NCI-H748 treated with DMSO at 0.1 percent for 48 hours (cell line): ENCODE data around the gene KLHDC8A.
"Not testable (repeated sequence)": the region's sequence is repeated elsewhere in the genome, so short reads cannot be mapped to it uniquely, and the experiment has no call there.

Source experiments
- DNase-seq: peaks from one replicate; lab custom pipeline; 2025; lab: John Stamatoyannopoulos, UW

Gene KLHDC8A, protein sequence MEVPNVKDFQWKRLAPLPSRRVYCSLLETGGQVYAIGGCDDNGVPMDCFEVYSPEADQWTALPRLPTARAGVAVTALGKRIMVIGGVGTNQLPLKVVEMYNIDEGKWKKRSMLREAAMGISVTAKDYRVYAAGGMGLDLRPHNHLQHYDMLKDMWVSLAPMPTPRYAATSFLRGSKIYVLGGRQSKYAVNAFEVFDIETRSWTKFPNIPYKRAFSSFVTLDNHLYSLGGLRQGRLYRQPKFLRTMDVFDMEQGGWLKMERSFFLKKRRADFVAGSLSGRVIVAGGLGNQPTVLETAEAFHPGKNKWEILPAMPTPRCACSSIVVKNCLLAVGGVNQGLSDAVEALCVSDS

DNA sequence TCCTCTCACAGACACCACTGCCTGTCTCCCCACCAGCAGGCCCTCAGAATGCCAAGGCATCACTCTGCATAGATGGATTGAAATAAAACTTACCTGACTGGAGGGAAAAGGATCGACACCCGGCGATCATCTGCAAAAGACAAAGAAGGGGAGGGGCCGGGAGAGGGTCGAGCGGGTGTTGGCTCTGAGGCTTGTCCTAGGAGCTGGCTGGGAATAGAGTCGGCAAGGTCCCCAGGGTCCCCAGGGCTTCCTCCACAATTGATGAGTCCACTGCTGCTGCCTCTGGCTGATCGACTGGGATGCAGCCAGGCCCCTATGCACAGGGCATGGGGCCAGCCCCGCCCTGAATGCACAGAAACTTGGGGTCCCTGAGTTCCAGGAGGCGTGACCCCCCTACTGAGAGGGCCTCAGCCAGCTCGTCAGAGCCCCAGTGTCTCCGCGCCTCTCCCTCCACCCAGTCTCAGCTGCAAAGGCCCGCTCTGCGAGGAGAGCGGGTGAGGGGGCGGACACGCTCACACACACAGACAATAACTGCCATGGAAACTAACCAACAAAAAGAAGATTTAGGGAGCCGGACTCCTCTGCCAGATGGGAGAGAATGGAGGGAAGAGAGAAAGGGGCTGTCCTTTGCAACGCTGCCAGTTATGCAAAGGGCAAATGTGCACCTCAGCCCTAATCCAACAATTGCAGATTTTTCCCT, at the start of gene KLHDC8A:
Gene KLHDC8A, minus strand, starts transcription at position 483 of the 700 bp plus-strand sequence. CDS start 13,318 bp downstream, outside the sequence.
- no peak for DNase-seq

DNA sequence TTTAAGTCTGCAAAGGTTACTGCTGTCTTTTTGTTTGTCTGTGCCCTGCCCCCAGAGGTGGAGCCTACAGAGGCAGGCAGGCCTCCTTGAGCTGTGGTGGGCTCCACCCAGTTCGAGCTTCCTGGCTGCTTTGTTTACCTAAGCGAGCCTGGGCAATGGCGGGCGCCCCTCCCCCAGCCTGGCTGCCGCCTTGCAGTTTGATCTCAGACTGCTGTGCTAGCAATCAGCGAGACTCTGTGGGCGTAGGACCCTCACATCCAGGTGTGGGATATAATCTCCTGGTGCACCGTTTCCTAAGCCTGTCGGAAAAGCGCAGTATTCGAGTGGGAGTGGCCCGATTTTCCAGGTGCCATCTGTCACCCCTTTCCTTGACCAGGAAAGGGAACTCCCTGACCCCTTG, 49.5 kb upstream of the KLHDC8A start:
- not testable (repeated sequence) for DNase-seq

DNA sequence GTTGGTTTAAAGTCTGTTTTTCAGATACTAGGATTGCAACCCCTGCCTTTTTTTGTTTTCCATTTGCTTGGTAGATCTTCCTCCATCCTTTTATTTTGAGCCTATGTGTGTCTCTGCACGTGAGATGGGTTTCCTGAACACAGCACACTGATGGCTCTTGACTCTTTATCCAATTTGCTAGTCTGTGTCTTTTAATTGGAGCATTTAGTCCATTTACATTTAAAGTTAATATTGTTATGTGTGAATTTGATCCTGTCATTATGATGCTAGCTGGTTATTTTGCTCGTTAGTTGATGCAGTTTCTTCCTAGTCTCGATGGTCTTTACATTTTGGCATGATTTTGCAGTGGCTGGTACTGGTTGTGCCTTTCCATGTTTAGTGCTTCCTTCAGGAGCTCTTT, 47.8 kb upstream of the KLHDC8A start:
- not testable (repeated sequence) for DNase-seq

DNA sequence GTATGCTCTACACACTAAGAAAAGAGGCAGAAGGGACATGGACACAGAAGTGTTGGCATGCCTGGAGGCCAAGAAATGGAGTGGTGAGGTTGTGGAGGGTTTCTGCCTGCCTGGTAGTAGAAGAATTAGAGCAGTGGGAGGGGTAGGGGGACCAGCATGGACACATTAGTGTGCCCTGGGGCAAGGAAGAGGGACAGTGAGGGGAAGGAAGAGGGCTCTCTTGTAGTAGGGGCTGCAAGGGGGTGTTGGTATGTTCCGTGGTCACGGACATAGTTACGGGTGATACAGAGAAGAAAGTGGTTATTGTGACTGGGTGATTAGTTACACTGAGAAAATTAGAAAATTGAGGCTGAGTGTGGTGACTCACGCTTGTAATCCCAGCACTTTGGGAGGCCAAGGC, 41.9 kb upstream of the KLHDC8A start:
- DNase-seq: no peak

DNA sequence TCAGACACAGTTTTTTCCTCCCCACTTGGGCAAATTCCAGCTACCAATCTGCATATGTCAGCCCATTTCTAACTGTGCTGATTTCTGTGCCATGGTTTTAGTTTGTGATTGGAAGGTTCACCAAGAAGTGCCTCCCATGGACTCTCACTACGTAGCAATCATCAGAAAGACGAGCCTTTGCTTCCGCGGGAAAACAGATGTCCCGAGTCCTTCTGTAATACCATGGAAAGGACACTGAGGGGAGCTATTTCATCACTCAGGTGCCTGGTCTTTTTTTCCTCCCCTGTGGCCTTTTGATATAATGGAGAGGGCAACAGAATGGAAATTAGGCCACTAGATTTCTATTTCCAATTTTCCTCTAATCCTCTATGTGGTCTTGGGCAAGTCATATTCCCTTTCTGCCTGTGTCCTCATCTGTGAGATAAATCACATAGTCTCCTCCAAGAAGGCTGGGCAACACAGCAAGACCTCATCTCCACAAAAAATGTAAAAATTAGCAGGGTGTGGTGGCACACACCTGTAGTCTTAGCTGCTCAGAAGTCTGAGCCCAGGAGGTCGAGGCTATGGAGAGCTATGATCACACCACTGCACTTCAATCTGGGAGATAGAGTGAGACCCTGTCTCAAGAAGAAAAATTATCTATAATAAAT, 40.4 kb upstream of the KLHDC8A start:
- peak; percentile 56 for DNase-seq

DNA sequence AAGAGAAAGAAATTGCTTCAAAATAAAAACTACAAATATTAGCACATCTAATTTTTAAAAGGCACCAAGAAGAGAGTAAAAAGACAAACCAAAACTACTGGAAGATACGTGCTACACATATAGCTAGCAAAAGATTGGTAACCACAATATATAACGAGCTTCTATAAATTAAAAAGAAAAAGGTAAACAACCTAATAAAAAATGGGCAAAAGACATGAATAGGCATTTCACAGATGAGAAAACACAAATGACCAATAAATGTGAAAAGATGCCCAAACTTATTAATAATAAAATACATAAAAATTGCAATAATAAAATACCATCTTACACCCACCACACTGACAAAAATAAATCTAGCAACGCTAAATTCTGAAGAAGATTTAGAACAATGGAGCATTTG, 38.9 kb upstream of the KLHDC8A start:
- no peak for DNase-seq

DNA sequence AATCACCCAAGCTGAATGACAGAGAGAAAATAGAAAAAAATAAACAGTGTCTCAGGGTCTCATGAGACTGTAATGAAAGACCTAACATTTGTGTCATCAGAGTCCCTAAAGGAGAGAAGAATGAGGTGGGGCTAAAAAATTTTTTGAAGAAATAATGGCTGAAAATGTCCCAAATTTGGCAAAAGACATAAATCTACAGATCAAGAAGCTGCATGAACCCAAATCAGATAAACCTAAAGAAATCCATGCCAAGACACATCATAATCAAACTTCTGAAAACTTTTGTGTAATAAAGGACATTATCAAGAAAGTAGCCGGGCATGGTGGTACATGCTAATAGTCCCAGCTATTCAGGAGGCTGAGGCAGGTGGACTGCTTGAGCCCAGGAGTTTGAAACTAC, 35.9 kb upstream of the KLHDC8A start:
- DNase-seq: no peak

DNA sequence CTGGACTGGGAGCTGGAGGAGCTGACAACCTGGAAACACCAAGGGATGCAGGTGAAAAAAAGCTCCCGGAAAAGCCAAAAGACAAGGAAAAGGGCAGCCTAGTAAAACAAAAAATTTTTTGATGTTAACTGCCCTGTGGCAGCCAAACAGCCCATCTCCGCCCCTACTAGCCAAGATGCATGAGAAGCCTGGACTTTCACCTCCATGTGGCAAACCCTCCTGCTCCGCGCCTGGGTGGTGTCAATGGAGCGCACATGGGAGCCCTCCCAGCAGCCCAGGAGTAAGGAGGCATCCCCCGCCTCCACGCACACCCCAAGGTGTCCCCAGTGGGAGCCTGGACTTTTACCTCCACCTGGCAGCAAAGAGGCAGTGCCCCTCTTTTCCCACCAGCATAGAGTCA, 34.7 kb upstream of the KLHDC8A start:
- DNase-seq: no peak

DNA sequence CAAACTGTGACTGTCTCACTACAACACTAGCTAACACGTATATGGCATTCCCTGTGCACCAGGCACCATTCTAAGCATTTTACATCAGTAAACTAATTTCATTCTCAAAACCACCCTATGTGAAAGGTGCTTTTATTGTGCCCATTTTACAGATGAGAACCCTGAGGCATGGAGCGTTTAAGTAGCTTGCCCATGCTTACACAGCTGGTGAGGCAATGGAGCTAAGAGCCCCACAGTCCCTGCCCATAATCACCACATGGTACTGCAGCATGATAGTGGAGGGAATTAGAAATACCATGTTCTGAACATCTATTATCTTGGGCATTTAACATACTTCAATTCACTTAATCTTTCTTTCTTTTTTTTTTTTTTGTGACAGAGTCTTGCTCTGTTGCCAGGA, 31.1 kb upstream of the KLHDC8A start:
- DNase-seq: no peak

DNA sequence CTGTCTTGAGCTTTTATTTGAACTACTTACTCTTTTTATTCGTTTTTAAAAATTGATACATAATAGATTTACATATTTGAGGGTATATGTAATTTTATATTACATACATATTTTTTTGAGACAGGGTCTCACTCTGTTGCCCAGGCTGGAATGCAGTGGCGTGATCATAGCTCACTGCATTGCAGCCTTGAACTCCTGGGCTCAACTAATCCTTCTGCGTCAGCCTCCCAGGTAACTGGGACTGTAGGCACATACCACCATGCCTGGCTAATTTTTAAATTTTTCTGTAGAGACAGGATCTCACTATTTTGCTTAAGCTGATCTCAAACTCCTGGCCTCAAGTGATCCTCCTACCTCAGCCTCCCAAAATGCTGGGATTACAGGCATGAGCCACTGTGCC, 26.3 kb upstream of the KLHDC8A start:
- not testable (repeated sequence) for DNase-seq

DNA sequence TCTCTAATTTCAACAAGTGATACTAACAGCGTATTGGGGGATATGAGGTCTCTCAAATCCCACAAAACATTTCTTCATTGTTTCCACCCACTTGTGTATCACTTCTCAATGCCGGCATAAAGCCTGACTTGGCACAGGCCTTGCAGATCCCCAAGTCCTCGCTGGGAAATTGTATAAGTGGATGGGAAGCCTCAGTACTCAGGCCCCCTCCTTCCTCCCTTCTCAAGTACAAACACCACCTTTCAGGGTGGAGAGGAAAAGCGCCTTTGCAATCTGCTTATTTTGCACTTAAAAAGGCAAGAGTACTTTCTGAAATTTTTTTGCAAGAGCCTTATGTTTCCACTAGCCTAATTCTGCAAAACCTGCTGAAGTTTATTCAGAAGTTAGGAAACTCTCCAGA, 25.8 kb upstream of the KLHDC8A start:
- no peak for DNase-seq

DNA sequence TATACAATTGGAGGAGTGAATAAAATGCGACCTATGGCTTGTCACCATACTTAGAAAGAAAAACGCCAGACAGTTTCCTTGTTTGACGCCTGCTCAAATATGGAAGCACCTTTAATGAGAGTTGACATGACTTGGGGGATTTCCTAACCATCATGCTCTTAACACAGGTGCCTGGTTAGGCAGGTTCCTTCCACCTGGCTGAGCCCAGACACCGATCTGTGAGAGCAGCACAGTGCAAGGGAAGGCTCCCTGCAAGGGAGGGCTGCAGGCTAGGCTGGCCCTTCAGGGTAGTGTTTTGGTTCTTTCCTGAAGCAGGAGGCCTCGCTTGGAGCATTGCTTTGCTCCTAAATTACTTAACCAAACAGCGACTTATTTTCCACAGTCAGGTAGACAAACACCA, 24.6 kb upstream of the KLHDC8A start:
- no peak for DNase-seq

DNA sequence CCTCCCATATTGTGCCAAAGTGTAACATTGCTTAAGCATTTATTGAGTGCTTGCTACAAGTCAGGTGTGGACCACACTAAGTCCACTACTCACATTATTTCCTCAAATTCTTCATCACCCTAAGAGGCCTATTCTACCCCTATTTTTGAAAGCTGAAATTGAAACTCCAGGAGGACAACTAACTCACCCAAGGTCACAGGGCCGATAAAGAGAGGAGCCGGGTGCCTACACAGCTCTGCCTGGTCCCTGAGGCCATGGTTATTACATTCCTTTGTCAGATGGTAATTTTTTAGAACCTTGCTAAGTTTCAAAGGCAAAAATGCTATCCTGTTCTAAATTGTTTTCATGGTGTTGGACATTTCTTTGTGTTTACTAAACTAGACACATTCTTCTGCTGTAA, 24.2 kb upstream of the KLHDC8A start:
- DNase-seq: no peak

DNA sequence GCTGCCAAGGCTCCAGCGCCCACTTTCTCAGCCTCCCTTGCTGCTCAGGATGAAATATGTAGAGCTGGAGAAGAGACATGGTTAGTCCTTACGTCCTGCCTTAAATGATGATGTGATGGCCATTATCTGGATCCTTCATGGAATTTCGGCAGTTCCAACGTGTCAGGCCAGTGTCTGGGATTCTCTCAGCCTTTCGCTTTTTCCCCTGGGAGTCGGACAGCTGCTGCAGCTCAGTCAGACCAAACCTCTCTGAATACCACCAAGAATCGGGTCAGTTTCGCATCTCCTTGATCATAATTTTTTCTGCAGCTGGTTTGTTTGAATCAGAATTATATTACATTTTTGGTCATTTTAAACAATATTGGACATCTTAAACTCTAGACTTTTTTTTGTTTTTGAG, 22.3 kb upstream of the KLHDC8A start:
- DNase-seq: no peak

DNA sequence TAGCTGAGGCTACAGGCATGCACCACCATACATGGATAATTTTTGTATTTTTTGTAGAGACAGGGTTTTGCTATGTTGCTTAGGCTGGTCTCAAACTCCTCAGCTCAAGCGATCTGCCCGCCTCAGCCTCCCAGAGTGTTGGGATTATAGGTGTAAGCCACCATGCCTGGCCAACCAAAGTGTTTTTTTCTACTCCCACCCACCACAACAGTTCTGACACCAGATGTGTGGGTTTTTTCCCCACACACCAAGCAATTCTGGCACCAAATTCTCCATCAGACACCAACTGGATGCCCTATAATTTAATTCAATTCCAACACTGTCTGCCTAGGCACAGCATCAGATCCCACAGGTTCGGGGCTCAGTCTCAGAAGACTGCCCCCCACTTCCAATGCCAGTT, 20.6 kb upstream of the KLHDC8A start:
- no peak for DNase-seq

DNA sequence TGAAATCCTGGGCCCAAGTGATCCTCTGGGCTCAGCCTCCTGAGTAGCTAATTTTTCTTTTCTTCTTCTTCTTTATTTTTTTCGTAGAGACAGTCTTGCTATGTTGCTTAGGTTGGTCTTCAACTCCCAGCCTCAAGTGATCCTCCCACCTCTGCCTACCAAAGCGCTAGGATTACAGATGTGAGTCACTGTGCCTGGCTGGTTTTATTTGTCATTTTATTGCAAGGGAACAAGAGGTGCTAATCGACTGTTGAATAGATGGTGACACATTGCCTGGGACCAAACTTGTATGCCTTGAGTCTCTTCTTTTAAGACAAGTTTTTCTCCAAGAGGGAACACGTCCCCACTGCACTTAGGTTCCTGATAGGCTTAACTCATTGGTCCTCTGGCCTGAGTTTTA, 20.0 kb upstream of the KLHDC8A start:
- no peak for DNase-seq

DNA sequence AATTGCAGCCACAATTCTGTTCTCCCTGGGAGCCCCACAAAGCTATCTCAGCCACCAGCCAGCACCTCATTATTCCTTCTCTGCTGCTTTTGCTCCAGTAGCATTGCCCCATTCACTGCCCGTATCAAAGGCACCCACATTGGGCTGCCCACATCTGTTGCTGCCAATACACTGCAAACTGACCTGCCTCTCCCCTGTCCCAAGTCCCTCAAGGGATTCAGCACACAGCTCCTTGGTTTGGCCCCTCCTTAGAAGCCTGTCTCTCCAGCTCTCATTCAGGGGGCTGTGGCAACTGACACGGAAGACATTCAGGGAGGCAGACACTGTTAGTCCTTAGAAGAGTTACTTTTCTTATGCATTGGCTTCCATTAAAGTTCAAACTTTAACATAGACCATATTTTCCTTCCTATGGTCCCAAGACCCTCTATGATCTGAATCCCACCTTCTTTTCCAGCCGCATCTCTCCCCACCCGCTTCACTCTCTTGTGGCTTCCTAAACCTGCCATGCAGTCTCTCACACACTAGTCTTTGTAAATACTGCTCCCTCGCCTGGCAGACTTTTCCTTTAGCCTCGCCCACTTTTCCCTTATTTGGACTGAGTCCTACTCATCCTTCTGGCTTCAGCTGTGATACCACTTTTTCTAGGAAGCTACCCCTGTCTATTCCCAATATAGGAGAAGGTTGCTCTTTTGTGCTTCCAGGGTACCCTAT, 19.3 kb upstream of the KLHDC8A start:
- peak; percentile 8 for DNase-seq

DNA sequence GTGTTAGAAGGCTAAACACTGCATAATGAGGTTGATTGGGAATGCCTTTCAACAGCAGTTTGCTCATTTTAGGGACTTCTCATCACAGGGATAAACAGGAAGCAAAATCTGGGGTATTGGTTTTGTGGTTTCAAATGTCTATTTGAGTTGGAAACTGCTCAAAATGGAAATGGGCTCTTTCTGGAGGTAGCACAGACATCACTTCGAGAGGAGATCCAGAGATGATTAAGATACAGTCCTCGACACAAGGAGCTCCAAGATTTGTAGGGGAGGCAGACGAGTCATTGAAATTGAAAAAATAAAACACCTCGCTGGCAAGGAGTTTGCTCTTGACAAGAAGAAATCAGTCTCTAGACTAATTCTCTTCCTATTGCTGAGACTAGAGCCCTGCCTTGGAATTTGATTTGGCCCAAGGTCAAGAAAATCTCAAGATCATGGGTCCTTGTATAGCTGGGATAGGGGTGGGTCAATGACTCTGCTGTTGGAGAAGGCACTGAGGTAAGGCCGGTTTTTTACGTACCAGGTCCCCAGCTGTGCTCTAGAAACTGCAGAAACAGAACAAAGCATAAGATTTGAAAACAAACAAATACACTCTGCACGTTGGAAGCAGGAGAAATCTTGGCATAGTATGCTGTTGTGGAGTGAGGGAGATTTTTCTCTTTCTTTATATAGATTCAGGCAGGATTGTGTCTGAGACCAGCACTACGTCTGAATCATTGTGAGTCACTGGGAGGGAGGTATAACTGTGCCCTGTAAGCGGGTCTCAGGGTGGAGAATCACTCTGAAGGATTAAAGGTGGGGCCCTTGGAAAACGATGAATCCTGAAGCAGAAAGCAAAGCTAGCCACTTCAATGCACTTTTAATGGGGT, 17.7 kb upstream of the KLHDC8A start:
- no peak for DNase-seq

DNA sequence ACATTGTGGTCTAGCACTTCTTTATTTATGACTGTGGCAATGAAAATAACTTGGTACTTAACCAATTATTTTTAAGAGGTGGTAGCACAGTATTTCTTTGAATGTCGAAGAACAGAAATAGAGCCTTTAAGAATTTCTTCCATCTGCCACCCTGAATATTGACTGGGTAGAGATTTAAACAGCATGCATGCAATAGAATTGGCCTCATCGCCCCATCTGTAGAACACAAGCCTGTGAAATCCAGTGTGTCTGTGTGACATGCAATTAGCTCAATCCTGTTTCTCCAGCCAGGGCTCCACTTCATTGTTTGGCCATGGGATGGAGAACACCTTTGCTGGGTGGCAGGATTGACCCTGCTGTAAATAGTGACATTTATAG, 17.1 kb upstream of the KLHDC8A start:
- DNase-seq: no peak

DNA sequence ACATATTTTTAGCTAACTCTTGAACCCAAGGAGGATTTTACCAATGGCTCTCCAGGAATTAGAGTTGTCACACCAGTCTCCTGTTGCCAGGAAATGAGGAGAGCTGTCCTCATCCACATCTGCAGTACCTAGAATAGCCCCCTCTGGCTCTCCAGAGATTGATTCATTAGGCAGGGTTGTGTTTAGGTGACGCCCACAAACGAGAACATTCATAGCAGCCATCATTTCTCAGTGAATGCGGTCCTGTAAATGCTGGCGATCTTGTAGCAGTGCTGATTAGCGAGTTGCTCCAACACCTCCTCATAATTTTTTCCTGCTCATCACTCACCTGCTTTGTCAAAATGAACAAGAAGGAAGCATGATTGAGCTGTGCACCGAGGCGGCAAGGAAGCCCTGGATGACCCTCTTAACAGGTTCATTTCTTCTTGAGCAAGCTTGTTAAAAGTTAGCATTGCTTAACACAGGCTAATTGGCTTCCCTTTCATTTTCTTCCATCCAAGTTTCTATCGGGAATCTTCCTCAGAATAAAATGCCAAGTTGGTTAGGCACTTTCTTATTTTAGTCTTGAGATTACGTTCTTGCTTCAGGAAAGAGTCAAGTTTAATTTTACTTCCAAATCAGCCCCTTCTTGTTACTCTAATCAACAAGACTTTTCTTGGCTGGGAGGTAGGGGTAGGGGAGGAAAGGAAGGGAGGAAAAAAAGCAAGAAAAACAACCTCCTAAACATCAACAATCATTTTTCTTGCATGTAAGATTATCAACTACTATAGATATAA, 16.5 kb upstream of the KLHDC8A start:
- DNase-seq: no peak
